ENCODE measurements around the gene TICAM2.
A peak's percentile ranks its signal among the peaks of the same experiment; 100 is the strongest.

The TICAM2 gene

DNA sequence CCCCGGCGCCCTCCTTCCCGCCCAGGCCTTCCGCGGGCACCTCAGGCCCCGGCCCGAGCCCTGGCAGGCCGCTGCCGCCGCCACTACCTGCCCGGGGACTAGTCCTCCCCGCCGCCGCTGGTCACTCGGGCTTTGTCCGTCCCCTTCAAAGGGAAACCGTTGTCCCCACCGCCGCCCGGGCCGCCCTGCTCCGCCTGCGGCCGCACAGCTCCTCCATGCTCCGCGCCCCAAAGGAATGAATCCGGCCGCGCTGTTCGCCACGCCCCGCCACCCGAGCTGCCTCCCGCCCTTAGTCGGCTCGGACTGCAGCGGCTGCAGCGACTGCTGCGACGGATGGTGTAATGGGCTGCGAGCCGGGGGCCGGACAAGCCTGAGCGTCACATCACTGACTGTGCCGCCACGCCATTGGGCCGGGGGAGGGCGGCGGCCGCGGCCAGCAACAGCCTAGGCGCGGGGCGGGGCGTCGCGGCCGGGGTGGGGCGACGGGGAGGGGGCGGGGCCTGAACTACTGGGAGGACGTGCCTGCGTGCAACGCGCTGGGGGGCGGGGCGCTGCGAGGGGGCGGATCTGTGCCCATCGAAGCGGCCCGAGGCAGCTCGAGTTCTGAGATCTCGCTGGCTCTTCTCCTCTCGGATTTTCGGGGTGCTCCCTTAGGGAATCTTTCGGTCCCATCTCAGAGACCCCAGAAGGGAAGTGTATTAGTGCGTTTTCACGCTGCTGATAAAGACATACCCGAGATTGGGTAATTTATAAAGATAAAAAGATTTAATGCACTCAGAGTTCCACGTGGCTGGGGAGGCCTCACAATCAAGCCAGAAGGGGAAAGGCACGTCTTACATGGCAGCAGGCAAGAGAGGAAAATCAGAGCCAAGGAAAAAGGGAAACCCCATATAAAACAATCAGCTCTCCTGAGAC is 57.6 kb downstream of the TICAM2 start, which contains the start of gene FEM1C:
TSS of gene FEM1C (minus strand) at position 340 of the 915 bp plus-strand sequence. CDS start 1,282 bp downstream, outside the sequence.
- Histone ChIP-seq H3K4me1 (ENCODE audit: control insufficient read depth in 2 of 2, insufficient read depth in 1 of 2, low read depth in 1 of 2, low read length in 2 of 2) (peaks cover 1 to 11% of the 10 kb centered on the region in 2 donors), H3K36me3 (replicated peaks in 1 of 2; ENCODE audit: control insufficient read depth in 2 of 2, insufficient read depth in 2 of 2, low read length in 2 of 2) (peaks cover 4 to 37% of the 10 kb centered on the region in 2 donors), H2BK5ac (ENCODE audit: low read length) (peak within 1 kb of the TSS; percentile 99), H2BK15ac (ENCODE audit: low read length) (peak within 1 kb of the TSS; percentile 96), H3K4me2 (ENCODE audit: insufficient read depth, low read length, poor library complexity, severe bottlenecking) (peak within 1 kb of the TSS; percentile 41), H3K4ac (ENCODE audit: low read length) (peak within 1 kb of the TSS; percentile 66), H3K79me1 (ENCODE audit: low read depth, low read length) (no peaks in the 10 kb centered on the region), H3K14ac (ENCODE audit: low read length) (peak within 1 kb of the TSS; percentile 98), H2BK120ac (ENCODE audit: low read depth, low read length) (no peak within 1 kb of the TSS), H3K9ac (ENCODE audit: low read depth, low read length, poor library complexity) (peak within 1 kb of the TSS; percentile 94), H3K18ac (ENCODE audit: low read length) (peak within 1 kb of the TSS; percentile 99), H4K91ac (ENCODE audit: low read depth, low read length, poor library complexity) (peak within 1 kb of the TSS; percentile 95), H3K27me3 (ENCODE audit: control insufficient read depth in 3 of 3, insufficient read depth in 3 of 3, low read depth in 1 of 3, low read length in 3 of 3) (no peaks in the 10 kb centered on the region), H3K9me3 (replicated peaks in 1 of 2; ENCODE audit: control insufficient read depth in 2 of 2, insufficient read depth in 1 of 2, low read depth in 1 of 2, low read length in 2 of 2) (peaks cover 9 to 20% of the 10 kb centered on the region in 2 donors), H3K27ac (replicated peaks; ENCODE audit: low read length) (peak within 1 kb of the TSS; percentile 96), H2AK5ac (ENCODE audit: low read depth, low read length) (peak within 1 kb of the TSS; percentile 56), H2BK12ac (ENCODE audit: low read length) (no peak within 1 kb of the TSS), H4K8ac (ENCODE audit: low read depth, low read length) (peak within 1 kb of the TSS; percentile 96), H3K23ac (ENCODE audit: low read depth, low read length, poor library complexity) (peak within 1 kb of the TSS; percentile 99), H3K4me3 (ENCODE audit: low read length in 2 of 2) (peak within 1 kb of the TSS; percentile 90 to 95), H2AFZ (ENCODE audit: low read length) (peak within 1 kb of the TSS; percentile 94)
- peak; percentile 95 for DNase-seq (ENCODE audit: low spot score)
- no CpG with 5 or more reads among the region's 82 CpGs for WGBS, 2 donors (ENCODE audit: extremely low coverage in 2 of 2, insufficient read length in 2 of 2, insufficient replicate concordance in 1 of 2)

DNA sequence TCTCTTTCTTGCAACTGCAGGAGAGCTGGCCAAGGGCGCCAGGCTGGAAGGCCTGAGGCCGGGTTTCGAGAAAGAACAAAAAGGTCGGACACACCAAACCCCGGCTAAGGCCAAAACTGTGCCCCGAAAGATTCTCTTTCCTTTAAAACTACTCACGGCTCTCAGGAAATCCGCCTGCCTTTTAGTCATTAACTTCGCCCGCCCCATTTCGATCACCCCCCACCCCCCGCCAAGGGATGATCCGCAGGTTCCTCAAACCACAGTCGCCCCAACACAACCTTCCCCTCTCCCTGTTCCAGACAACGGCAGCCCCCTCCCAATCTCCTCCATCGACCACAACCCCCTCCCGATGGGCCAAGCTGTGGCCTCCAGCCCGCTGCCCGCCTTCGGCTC is 58.2 kb downstream of the TICAM2 start:
- peak overlapping the region; percentile 98 for H3K14ac ChIP-seq (ENCODE audit: low read length)
- H2BK12ac ChIP-seq (ENCODE audit: low read length): no peak overlapping the region
- peaks cover 9 to 27% of the 10 kb centered on the region in 2 donors for H3K9me3 ChIP-seq (replicated peaks in 1 of 2; ENCODE audit: control insufficient read depth in 2 of 2, insufficient read depth in 1 of 2, low read depth in 1 of 2, low read length in 2 of 2)
- H3K4me1 ChIP-seq (ENCODE audit: control insufficient read depth in 2 of 2, insufficient read depth in 1 of 2, low read depth in 1 of 2, low read length in 2 of 2): peaks cover 3 to 11% of the 10 kb centered on the region in 2 donors
- H4K91ac ChIP-seq (ENCODE audit: low read depth, low read length, poor library complexity): peak overlapping the region; percentile 95
- H2AK5ac ChIP-seq (ENCODE audit: low read depth, low read length): peak overlapping the region; percentile 56
- H2AFZ ChIP-seq (ENCODE audit: low read length): peak overlapping the region; percentile 94
- WGBS, 2 donors (ENCODE audit: extremely low coverage in 2 of 2, insufficient read length in 2 of 2, insufficient replicate concordance in 1 of 2): no CpG with 5 or more reads among the region's 20 CpGs
- H3K23ac ChIP-seq (ENCODE audit: low read depth, low read length, poor library complexity): peak overlapping the region; percentile 99
- H3K4me2 ChIP-seq (ENCODE audit: insufficient read depth, low read length, poor library complexity, severe bottlenecking): peak overlapping the region; percentile 41
- peak overlapping the region; percentile 96 for H2BK15ac ChIP-seq (ENCODE audit: low read length)
- H3K27ac ChIP-seq (replicated peaks; ENCODE audit: low read length): peak overlapping the region; percentile 96
- H3K4me3 ChIP-seq (ENCODE audit: low read length in 2 of 2): peak overlapping the region; percentile 90 to 95
- no peaks in the 10 kb centered on the region for H3K79me1 ChIP-seq (ENCODE audit: low read depth, low read length)
- H3K36me3 ChIP-seq (replicated peaks in 1 of 2; ENCODE audit: control insufficient read depth in 2 of 2, insufficient read depth in 2 of 2, low read length in 2 of 2): peaks cover 5 to 43% of the 10 kb centered on the region in 2 donors
- DNase-seq (ENCODE audit: low spot score): peak; percentile 31
- H2BK120ac ChIP-seq (ENCODE audit: low read depth, low read length): no peak overlapping the region
- H3K27me3 ChIP-seq (ENCODE audit: control insufficient read depth in 3 of 3, insufficient read depth in 3 of 3, low read depth in 1 of 3, low read length in 3 of 3): no peaks in the 10 kb centered on the region
- H3K18ac ChIP-seq (ENCODE audit: low read length): peak overlapping the region; percentile 99
- H3K4ac ChIP-seq (ENCODE audit: low read length): peak overlapping the region; percentile 66
- peak overlapping the region; percentile 99 for H2BK5ac ChIP-seq (ENCODE audit: low read length)
- peak overlapping the region; percentile 96 for H4K8ac ChIP-seq (ENCODE audit: low read depth, low read length)
- H3K9ac ChIP-seq (ENCODE audit: low read depth, low read length, poor library complexity): peak overlapping the region; percentile 94

DNA sequence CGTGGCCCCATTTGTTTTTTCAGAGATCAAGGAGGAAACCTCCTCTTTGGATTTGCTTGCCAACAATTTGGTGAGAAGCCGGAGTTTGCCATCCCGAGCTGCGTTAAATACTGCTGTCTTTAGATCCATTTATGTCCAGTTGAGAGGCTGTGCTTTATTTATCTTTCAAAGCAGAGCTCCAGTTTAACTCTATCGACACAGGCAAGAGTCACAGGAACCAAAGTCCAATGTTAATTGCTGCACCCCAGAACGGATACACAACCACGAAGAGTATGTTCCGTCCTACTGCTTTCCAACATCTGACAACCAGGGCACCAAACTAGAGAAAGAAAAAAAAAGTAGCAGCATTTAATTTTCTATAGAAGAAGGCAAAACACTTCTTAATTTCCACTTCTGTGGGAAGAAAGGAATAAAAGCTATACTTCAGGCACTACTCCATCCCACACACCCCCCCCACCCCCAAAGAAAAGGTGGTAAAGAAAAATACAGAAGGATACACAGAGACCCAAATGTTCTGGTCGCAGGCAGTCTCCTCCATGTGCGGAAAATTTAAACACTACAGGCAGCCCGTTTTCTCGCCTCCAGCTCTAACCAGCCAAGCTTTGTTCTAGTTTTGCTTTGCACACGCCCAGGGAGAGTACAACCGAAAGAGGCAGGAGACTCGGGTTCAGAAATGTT is 58.8 kb downstream of the TICAM2 start:
- no peak overlapping the region for H3K23ac ChIP-seq (ENCODE audit: low read depth, low read length, poor library complexity)
- H2BK120ac ChIP-seq (ENCODE audit: low read depth, low read length): no peak overlapping the region
- no peak overlapping the region for H2AK5ac ChIP-seq (ENCODE audit: low read depth, low read length)
- peaks cover 3 to 11% of the 10 kb centered on the region in 2 donors for H3K4me1 ChIP-seq (ENCODE audit: control insufficient read depth in 2 of 2, insufficient read depth in 1 of 2, low read depth in 1 of 2, low read length in 2 of 2)
- H3K9ac ChIP-seq (ENCODE audit: low read depth, low read length, poor library complexity): no peak overlapping the region
- no peak overlapping the region for H4K91ac ChIP-seq (ENCODE audit: low read depth, low read length, poor library complexity)
- no peak overlapping the region for H2BK15ac ChIP-seq (ENCODE audit: low read length)
- H3K27me3 ChIP-seq (ENCODE audit: control insufficient read depth in 3 of 3, insufficient read depth in 3 of 3, low read depth in 1 of 3, low read length in 3 of 3): no peaks in the 10 kb centered on the region
- H3K9me3 ChIP-seq (replicated peaks in 1 of 2; ENCODE audit: control insufficient read depth in 2 of 2, insufficient read depth in 1 of 2, low read depth in 1 of 2, low read length in 2 of 2): peaks cover 9 to 32% of the 10 kb centered on the region in 2 donors
- H2BK12ac ChIP-seq (ENCODE audit: low read length): no peak overlapping the region
- peak overlapping the region; percentile 41 for H3K4me2 ChIP-seq (ENCODE audit: insufficient read depth, low read length, poor library complexity, severe bottlenecking)
- H3K36me3 ChIP-seq (replicated peaks in 1 of 2; ENCODE audit: control insufficient read depth in 2 of 2, insufficient read depth in 2 of 2, low read length in 2 of 2): peaks cover 5 to 49% of the 10 kb centered on the region in 2 donors
- H3K4me3 ChIP-seq (ENCODE audit: low read length in 2 of 2): peak overlapping the region; percentile 90 to 95
- no peak overlapping the region for H3K18ac ChIP-seq (ENCODE audit: low read length)
- no CpG with 5 or more reads among the region's 15 CpGs for WGBS, 2 donors (ENCODE audit: extremely low coverage in 2 of 2, insufficient read length in 2 of 2, insufficient replicate concordance in 1 of 2)
- no peak overlapping the region for H3K14ac ChIP-seq (ENCODE audit: low read length)
- DNase-seq (ENCODE audit: low spot score): no peak
- H3K4ac ChIP-seq (ENCODE audit: low read length): no peak overlapping the region
- peak overlapping the region; percentile 94 for H2AFZ ChIP-seq (ENCODE audit: low read length)
- no peaks in the 10 kb centered on the region for H3K79me1 ChIP-seq (ENCODE audit: low read depth, low read length)
- H4K8ac ChIP-seq (ENCODE audit: low read depth, low read length): no peak overlapping the region
- peak overlapping the region; percentile 96 for H3K27ac ChIP-seq (replicated peaks; ENCODE audit: low read length)
- H2BK5ac ChIP-seq (ENCODE audit: low read length): no peak overlapping the region
